WTC11 (cell line): ENCODE data around the gene POU5F1.

Source experiments
- ATF2 ChIP-seq: sonication (generic); formaldehyde crosslinking; IDR thresholded peaks from 2 replicates; pipeline ENCODE4 v1.8.1; 2022; ENCODE audit warnings: low read depth, missing genetic modification reagents, borderline replicate concordance
- CTCF ChIP-seq: fragments of 200-600 bp; IDR thresholded peaks from 2 replicates; pipeline ENCODE4 v1.8.0; 2022; ENCODE audit warnings: antibody characterized with exemption
- ETV6 ChIP-seq: sonication (generic); formaldehyde crosslinking; IDR thresholded peaks from 2 replicates; pipeline ENCODE4 v1.8.1; 2022; ENCODE audit warnings: mild to moderate bottlenecking, missing genetic modification reagents
- HMGA2 ChIP-seq: fragments of 250-450 bp; sonication (Bioruptor Pico); IDR thresholded peaks from 2 replicates; pipeline ENCODE4 v1.4.0; 2021; ENCODE audit warnings: mild to moderate bottlenecking, moderate library complexity
- NR2C2 ChIP-seq: sonication (generic); formaldehyde crosslinking; IDR thresholded peaks from 2 replicates; pipeline ENCODE4 v1.8.0; 2022; ENCODE audit warnings: mild to moderate bottlenecking, missing genetic modification reagents
- SP1 ChIP-seq: sonication (generic); formaldehyde crosslinking; conservative IDR thresholded peaks from 2 replicates; pipeline ENCODE4 v1.8.1; 2022; ENCODE audit warnings: missing genetic modification reagents
- TCF7 ChIP-seq: sonication (generic); formaldehyde crosslinking; IDR thresholded peaks from 2 replicates; pipeline ENCODE4 v1.8.0; 2022; ENCODE audit warnings: mild to moderate bottlenecking, low read depth, missing genetic modification reagents, moderate library complexity
- TEAD4 ChIP-seq: sonication (generic); formaldehyde crosslinking; IDR thresholded peaks from 2 replicates; pipeline ENCODE4 v1.8.0; 2022; ENCODE audit warnings: mild to moderate bottlenecking, missing genetic modification reagents
- TF ChIP-seq, protein P1 (sequence below): sonication (generic); formaldehyde crosslinking; IDR thresholded peaks from 2 replicates; pipeline ENCODE4 v1.8.0; 2022; ENCODE audit warnings: missing genetic modification reagents
- TF ChIP-seq, protein P2 (sequence below): fragments of 250-450 bp; sonication (Bioruptor Pico); IDR thresholded peaks from 2 replicates; pipeline ENCODE4 v1.9.0; 2021; ENCODE audit warnings: mild to moderate bottlenecking

GRCh38 chr6:31205638-31206037 is 35.2 kb upstream of the POU5F1 start:
- TF ChIP-seq CTCF = no peak
- no peak for TF ChIP-seq TEAD4 (CRISPR knock-in tag)
- TF ChIP-seq TCF7 (CRISPR knock-in tag) = no peak
- TF ChIP-seq NR2C2 = no peak
- no peak for TF ChIP-seq HMGA2 (CRISPR knock-in tag)
- TF ChIP-seq, protein P1, sequence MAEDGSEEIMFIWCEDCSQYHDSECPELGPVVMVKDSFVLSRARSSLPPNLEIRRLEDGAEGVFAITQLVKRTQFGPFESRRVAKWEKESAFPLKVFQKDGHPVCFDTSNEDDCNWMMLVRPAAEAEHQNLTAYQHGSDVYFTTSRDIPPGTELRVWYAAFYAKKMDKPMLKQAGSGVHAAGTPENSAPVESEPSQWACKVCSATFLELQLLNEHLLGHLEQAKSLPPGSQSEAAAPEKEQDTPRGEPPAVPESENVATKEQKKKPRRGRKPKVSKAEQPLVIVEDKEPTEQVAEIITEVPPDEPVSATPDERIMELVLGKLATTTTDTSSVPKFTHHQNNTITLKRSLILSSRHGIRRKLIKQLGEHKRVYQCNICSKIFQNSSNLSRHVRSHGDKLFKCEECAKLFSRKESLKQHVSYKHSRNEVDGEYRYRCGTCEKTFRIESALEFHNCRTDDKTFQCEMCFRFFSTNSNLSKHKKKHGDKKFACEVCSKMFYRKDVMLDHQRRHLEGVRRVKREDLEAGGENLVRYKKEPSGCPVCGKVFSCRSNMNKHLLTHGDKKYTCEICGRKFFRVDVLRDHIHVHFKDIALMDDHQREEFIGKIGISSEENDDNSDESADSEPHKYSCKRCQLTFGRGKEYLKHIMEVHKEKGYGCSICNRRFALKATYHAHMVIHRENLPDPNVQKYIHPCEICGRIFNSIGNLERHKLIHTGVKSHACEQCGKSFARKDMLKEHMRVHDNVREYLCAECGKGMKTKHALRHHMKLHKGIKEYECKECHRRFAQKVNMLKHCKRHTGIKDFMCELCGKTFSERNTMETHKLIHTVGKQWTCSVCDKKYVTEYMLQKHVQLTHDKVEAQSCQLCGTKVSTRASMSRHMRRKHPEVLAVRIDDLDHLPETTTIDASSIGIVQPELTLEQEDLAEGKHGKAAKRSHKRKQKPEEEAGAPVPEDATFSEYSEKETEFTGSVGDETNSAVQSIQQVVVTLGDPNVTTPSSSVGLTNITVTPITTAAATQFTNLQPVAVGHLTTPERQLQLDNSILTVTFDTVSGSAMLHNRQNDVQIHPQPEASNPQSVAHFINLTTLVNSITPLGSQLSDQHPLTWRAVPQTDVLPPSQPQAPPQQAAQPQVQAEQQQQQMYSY (CRISPR knock-in tag) = no peak
- no peak for TF ChIP-seq ETV6 (CRISPR knock-in tag)
- no peak for TF ChIP-seq SP1 (CRISPR knock-in tag)
- TF ChIP-seq ATF2 = no peak
- TF ChIP-seq, protein P2, sequence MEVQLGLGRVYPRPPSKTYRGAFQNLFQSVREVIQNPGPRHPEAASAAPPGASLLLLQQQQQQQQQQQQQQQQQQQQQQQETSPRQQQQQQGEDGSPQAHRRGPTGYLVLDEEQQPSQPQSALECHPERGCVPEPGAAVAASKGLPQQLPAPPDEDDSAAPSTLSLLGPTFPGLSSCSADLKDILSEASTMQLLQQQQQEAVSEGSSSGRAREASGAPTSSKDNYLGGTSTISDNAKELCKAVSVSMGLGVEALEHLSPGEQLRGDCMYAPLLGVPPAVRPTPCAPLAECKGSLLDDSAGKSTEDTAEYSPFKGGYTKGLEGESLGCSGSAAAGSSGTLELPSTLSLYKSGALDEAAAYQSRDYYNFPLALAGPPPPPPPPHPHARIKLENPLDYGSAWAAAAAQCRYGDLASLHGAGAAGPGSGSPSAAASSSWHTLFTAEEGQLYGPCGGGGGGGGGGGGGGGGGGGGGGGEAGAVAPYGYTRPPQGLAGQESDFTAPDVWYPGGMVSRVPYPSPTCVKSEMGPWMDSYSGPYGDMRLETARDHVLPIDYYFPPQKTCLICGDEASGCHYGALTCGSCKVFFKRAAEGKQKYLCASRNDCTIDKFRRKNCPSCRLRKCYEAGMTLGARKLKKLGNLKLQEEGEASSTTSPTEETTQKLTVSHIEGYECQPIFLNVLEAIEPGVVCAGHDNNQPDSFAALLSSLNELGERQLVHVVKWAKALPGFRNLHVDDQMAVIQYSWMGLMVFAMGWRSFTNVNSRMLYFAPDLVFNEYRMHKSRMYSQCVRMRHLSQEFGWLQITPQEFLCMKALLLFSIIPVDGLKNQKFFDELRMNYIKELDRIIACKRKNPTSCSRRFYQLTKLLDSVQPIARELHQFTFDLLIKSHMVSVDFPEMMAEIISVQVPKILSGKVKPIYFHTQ (CRISPR knock-in tag) = no peak
